GM23248 (cell line): ENCODE data around the gene ANKDD1A.

Experiments
- EZH2 ChIP-seq: fragments of 200-600 bp; sonication (generic); IDR thresholded peaks from 2 replicates; pipeline ENCODE4 v1.6.1; 2018; ENCODE audit warnings: antibody characterized with exemption, mild to moderate bottlenecking; ENCODE audit not compliant: insufficient read depth, poor library complexity, severe bottlenecking
- EZH2phosphoT487 ChIP-seq: fragments of 200-600 bp; sonication (generic); IDR thresholded peaks from 2 replicates; pipeline ENCODE4 v1.6.1; 2018; ENCODE audit warnings: antibody characterized with exemption, moderate library complexity, mild to moderate bottlenecking, low read depth; ENCODE audit not compliant: insufficient read depth

DNA sequence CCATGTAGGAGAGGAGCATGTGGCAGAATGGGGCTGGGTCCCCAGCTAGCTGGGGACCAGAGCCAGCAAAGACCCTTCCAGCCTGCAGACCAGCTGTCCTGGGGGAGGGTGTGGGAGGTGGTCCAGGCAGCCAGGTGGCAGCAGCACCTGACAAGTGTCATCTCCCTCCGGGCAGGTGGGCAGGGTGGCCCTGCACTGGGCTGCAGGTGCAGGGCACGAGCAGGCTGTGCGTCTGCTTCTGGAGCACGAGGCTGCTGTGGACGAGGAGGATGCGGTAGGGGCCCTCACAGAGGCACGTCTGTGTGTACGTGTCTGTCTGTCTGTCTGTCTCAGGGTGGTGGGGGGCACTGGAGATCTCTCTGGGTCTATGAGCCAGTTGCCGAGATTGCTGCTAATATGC, 5.5 kb downstream of the ANKDD1A start:
- TF ChIP-seq EZH2phosphoT487 (no peak), EZH2 (no peak)
